Measurements from ENCODE around the gene SEC24C. TPM values are rescaled to one million over a fixed set of nuclear protein-coding genes. Genes with fewer than 3 reads are reported as not detected.

The SEC24C gene
- total RNA-seq, 1 donor from 2014 or later: 96.5 TPM

GRCh38 chr10:73744664-73744975, 448 bp downstream of the SEC24C start:
- Mint-ChIP-seq H3K27ac (peak overlapping the region; percentile 99), H3K36me3 (ENCODE audit: insufficient read depth) (peaks cover 5% of the 10 kb centered on the region), H3K4me1 (ENCODE audit: low read depth) (peaks cover 20% of the 10 kb centered on the region), H3K27me3 (no peaks in the 10 kb centered on the region), H3K4me3 (ENCODE audit: low read depth) (peak overlapping the region; percentile 97), H3K9me3 (ENCODE audit: low read depth) (no peaks in the 10 kb centered on the region)
- TF ChIP-seq CTCF (IDR thresholded peaks at IDR 0.05; ENCODE audit: unreplicated experiment): no peak
- DNase-seq (ENCODE audit: low spot score, unreplicated experiment): peak; percentile 30

- no peak for DNase-seq (ENCODE audit: low spot score, unreplicated experiment)
- Mint-ChIP-seq H3K9me3 (ENCODE audit: low read depth) (no peaks in the 10 kb centered on the region), H3K27me3 (no peaks in the 10 kb centered on the region), H3K36me3 (ENCODE audit: insufficient read depth) (peaks cover 14% of the 10 kb centered on the region), H3K4me3 (ENCODE audit: low read depth) (peak overlapping the region; percentile 61), H3K27ac (no peak overlapping the region), H3K4me1 (ENCODE audit: low read depth) (peaks cover 25% of the 10 kb centered on the region)
- no peak for TF ChIP-seq CTCF (IDR thresholded peaks at IDR 0.05; ENCODE audit: unreplicated experiment)
These were observed 2.5 kb downstream of the SEC24C start for GRCh38 chr10:73746721-73747120.

GRCh38 chr10:73750819-73751218, 6.6 kb downstream of the SEC24C start:
- no peak for DNase-seq (ENCODE audit: low spot score, unreplicated experiment)
- no peak for TF ChIP-seq CTCF (IDR thresholded peaks at IDR 0.05; ENCODE audit: unreplicated experiment)
- H3K4me1 Mint-ChIP-seq (ENCODE audit: low read depth): peaks cover 12% of the 10 kb centered on the region
- H3K27ac Mint-ChIP-seq: no peak overlapping the region
- H3K36me3 Mint-ChIP-seq (ENCODE audit: insufficient read depth): peaks cover 23% of the 10 kb centered on the region
- no peaks in the 10 kb centered on the region for H3K27me3 Mint-ChIP-seq
- H3K9me3 Mint-ChIP-seq (ENCODE audit: low read depth): no peaks in the 10 kb centered on the region
- no peak overlapping the region for H3K4me3 Mint-ChIP-seq (ENCODE audit: low read depth)

- H3K36me3 Mint-ChIP-seq (ENCODE audit: insufficient read depth): peaks cover 20% of the 10 kb centered on the region
- no peak overlapping the region for H3K27ac Mint-ChIP-seq
- H3K4me1 Mint-ChIP-seq (ENCODE audit: low read depth): peaks cover 2% of the 10 kb centered on the region
- DNase-seq (ENCODE audit: low spot score, unreplicated experiment): no peak
- TF ChIP-seq CTCF (IDR thresholded peaks at IDR 0.05; ENCODE audit: unreplicated experiment): no peak
- H3K9me3 Mint-ChIP-seq (ENCODE audit: low read depth): no peaks in the 10 kb centered on the region
- no peak overlapping the region for H3K4me3 Mint-ChIP-seq (ENCODE audit: low read depth)
- H3K27me3 Mint-ChIP-seq: no peaks in the 10 kb centered on the region
These were observed 12.0 kb downstream of the SEC24C start for GRCh38 chr10:73756183-73756582.

GRCh38 chr10:73758704-73759511, 14.7 kb downstream of the SEC24C start:
- no peak overlapping the region for H3K27ac Mint-ChIP-seq
- DNase-seq (ENCODE audit: low spot score, unreplicated experiment): no peak
- no peak overlapping the region for H3K4me3 Mint-ChIP-seq (ENCODE audit: low read depth)
- TF ChIP-seq CTCF (IDR thresholded peaks at IDR 0.05; ENCODE audit: unreplicated experiment): no peak
- H3K9me3 Mint-ChIP-seq (ENCODE audit: low read depth): no peaks in the 10 kb centered on the region
- H3K4me1 Mint-ChIP-seq (ENCODE audit: low read depth): peaks cover 2% of the 10 kb centered on the region
- no peaks in the 10 kb centered on the region for H3K27me3 Mint-ChIP-seq
- peaks cover 22% of the 10 kb centered on the region for H3K36me3 Mint-ChIP-seq (ENCODE audit: insufficient read depth)
